Esophagus muscularis mucosa (tissue), 4 donors: ENCODE results near the gene DLX4. TPM values are rescaled to one million over a fixed set of nuclear protein-coding genes. Genes with fewer than 3 reads are reported as not detected.

Source experiments
- DNase-seq: peaks from one replicate; pipeline ENCODE4 v3.0.0-alpha.2; 2017; ENCODE audit errors: extremely low spot score
- H3K27ac ChIP-seq, 4 donors: fragments of 200-600 bp; sonication (generic); replicated peaks in 1 of 4; 1 replicate in 3 of 4; 2 replicates in 1 of 4; pipeline ENCODE4 v1.5.1; 2016 to 2019; ENCODE audit warnings: mild to moderate bottlenecking in 1 of 4
- H3K27me3 ChIP-seq, 4 donors: fragments of 200-600 bp; sonication (generic); one replicate each; pipeline versions ENCODE4 v1.5.1 to v1.6.0; 2016 to 2019
- H3K36me3 ChIP-seq, 4 donors: fragments of 200-600 bp; sonication (generic); one replicate each; pipeline ENCODE4 v1.5.1; 2016 to 2019
- H3K4me1 ChIP-seq, 4 donors: fragments of 200-600 bp; sonication (generic); one replicate each; pipeline ENCODE4 v1.5.1; 2016 to 2019
- H3K4me3 ChIP-seq, 4 donors: fragments of 200-600 bp; sonication (generic); 1 replicate in 2 of 4; 2 replicates in 2 of 4; pipeline ENCODE4 v1.5.1; 2016 to 2019; ENCODE audit warnings: mild to moderate bottlenecking in 4 of 4, moderate library complexity in 1 of 4
- H3K9me3 ChIP-seq, 4 donors: fragments of 200-600 bp; sonication (generic); 1 replicate in 3 of 4; 2 replicates in 1 of 4; pipeline ENCODE4 v1.5.1; 2016 to 2019
- EP300 ChIP-seq: sonication (generic); formaldehyde crosslinking; IDR thresholded peaks from one replicate; pipeline ENCODE4 v1.6.1; 2017; ENCODE audit warnings: antibody characterized with exemption
- POLR2A ChIP-seq: fragments of 450-650 bp; IDR thresholded peaks from one replicate; pipeline ENCODE4 v1.6.1; 2017; ENCODE audit warnings: antibody characterized with exemption, moderate library complexity, mild to moderate bottlenecking, low read depth
- POLR2AphosphoS5 ChIP-seq, 2 donors: sonication (generic); formaldehyde crosslinking; IDR thresholded peaks; one replicate each; pipeline ENCODE4 v1.6.1; 2017; ENCODE audit warnings: antibody characterized with exemption in 2 of 2
- WGBS: methylation state at CpG from one replicate; pipeline ENCODE4 v1.1.5; 2018; 5-methylcytosine and 5-hydroxymethylcytosine counted together
- intact Hi-C: fragments of 100-400 bp; cut with DNase I; formaldehyde crosslinking; loops from one replicate; pipeline ENCODE4 v1.15.1; 2023
- total RNA-seq, 4 donors: library from RNA; depleted of rRNA; stranded (reverse); fragments of >200 nt; gene quantifications; one replicate each; pipeline versions ENCODE4 v1.1.0 to v1.2.1, GENCODE V29; 2016
- TF ChIP-seq, protein P1 (sequence below), 3 experiments: fragments of 200-600 bp in 2 of 3; fragments of 450-650 bp in 1 of 3; sonication (generic) in 2 of 3; IDR thresholded peaks; one replicate each; pipeline ENCODE4 v1.5.1; 2017 to 2019; ENCODE audit warnings: antibody characterized with exemption in 3 of 3, mild to moderate bottlenecking in 2 of 3, moderate library complexity in 1 of 3

The DLX4 gene
- total RNA-seq, 4 donors from 2014 or later, result not detected

DNA sequence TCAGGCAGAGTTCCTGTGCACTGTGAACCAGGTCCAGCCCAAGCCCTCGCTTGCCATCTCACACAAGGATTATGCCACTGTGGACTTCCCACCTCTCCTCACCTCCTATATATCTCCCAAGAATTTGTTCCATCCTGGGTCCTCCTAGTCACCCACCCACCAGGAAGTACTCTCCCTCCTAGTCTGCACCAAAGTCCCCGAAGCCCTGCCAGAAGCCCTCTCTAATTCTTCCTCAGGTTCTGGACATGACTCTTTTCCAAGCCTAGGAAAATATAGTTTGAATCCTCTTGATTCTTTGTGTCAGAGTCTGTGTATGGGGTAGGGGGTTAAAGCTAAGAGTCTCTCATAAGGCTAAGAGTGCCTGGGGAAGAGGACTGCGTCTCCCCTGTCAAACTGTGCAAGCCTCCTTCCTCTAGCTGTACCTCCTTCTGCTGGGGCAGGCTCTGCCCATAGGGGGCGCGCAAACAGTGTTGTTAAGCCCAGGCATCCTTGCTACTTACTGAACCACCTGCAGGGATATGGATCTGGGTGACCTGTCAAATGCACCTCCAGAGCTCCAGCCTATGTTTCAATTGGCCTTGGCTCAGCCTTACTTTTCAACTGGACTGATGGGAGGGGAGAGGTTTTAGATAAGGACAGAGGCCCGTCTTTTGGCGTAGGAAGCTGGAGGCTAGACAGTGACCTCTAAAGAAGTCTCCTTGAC lies 16.6 kb upstream of the DLX4 start:
- peaks cover 0 to 71% (median 2%) of the 10 kb centered on the region in 4 donors for H3K27me3 ChIP-seq
- DNase-seq, result peak; percentile 94
- no peak overlapping the region for H3K4me3 ChIP-seq
- no peaks in the 10 kb centered on the region for H3K9me3 ChIP-seq
- no peaks in the 10 kb centered on the region for H3K36me3 ChIP-seq
- H3K4me1 ChIP-seq, result no peaks in the 10 kb centered on the region
- intact Hi-C loops, result loop anchor here (2.0 kb wide), 1 partner anchor 44 kb away; no protein-coding TSS in a partner anchor
- 47% methylated on average over 7 of the region's 7 CpGs for WGBS
- TF ChIP-seq, protein P1, sequence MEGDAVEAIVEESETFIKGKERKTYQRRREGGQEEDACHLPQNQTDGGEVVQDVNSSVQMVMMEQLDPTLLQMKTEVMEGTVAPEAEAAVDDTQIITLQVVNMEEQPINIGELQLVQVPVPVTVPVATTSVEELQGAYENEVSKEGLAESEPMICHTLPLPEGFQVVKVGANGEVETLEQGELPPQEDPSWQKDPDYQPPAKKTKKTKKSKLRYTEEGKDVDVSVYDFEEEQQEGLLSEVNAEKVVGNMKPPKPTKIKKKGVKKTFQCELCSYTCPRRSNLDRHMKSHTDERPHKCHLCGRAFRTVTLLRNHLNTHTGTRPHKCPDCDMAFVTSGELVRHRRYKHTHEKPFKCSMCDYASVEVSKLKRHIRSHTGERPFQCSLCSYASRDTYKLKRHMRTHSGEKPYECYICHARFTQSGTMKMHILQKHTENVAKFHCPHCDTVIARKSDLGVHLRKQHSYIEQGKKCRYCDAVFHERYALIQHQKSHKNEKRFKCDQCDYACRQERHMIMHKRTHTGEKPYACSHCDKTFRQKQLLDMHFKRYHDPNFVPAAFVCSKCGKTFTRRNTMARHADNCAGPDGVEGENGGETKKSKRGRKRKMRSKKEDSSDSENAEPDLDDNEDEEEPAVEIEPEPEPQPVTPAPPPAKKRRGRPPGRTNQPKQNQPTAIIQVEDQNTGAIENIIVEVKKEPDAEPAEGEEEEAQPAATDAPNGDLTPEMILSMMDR (IDR thresholded peaks at IDR 0.05), result peak; percentile 58 to 78 (median 71)
- no peak for TF ChIP-seq POLR2AphosphoS5 (IDR thresholded peaks at IDR 0.05)
- H3K27ac ChIP-seq, result no peak overlapping the region

DNA sequence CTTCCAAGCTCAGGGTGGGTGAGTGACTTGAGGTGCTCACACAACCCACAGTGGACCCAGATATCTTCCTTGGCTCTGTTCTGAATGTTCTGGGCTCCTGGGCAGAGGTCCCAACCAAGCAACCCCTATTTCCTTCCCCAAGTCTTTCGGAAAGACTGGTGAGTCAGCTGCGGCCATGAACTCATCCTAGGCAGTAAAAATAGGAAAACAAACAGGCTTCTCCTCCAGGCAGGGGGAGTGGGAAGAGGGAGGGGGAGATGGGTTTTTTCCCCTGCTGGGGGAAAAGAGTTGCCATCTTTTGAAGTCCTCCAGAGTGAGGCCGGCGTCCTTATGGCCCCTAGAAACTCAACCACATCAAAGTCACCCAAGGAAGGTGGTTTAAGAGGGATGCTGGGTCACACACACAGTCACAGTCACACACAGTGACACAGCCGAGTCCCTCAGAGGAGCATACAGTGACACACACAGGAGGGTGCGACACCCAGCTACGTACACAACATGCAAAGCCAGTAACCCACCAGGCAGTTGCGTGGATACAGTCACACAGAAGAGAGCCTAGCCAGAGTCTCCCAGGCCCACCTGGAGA lies 16.0 kb upstream of the DLX4 start:
- no peak for DNase-seq
- Histone ChIP-seq H3K4me1 (no peaks in the 10 kb centered on the region), H3K27ac (no peak overlapping the region), H3K9me3 (no peaks in the 10 kb centered on the region), H3K4me3 (no peak overlapping the region), H3K36me3 (no peaks in the 10 kb centered on the region), H3K27me3 (peaks cover 0 to 71% (median 2%) of the 10 kb centered on the region in 4 donors)
- WGBS, result 78% methylated on average over 8 of the region's 8 CpGs
- intact Hi-C loops, result loop anchor here (2.0 kb wide), 1 partner anchor 44 kb away; no protein-coding TSS in a partner anchor
- TF ChIP-seq POLR2A (no peak), POLR2AphosphoS5 (IDR thresholded peaks at IDR 0.05) (no peak), EP300 (no peak)
- TF ChIP-seq, protein P1 (IDR thresholded peaks at IDR 0.05), result no peak

DNA sequence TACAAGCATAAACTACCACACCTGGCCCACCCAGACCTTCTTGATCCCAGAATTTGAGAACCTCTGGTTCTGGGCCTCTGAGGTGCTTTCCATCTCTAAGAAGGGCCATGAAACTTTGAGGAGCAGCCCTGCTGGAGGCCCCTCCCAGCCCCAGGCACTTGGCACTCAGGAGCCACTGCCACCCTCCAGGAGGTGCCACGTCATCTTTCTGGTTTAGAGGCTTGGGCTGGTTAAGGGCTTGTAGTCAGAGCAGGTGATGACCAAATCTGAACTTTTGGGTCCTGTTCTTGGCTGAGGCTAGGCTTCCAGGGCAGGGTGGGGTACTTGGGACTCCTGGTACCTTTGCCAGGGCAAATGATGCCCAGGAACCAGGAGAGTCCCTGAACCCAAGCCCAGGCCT lies 13.8 kb upstream of the DLX4 start:
- H3K27ac ChIP-seq, result no peak overlapping the region
- peaks cover 0 to 63% (median 2%) of the 10 kb centered on the region in 4 donors for H3K27me3 ChIP-seq
- no peak overlapping the region for H3K4me3 ChIP-seq
- DNase-seq, result no peak
- WGBS, result 100% methylated on average over 1 of the region's 1 CpG
- intact Hi-C loops, result loop anchor here (5.0 kb wide), 1 partner anchor 93 kb away; no protein-coding TSS in a partner anchor
- no peaks in the 10 kb centered on the region for H3K36me3 ChIP-seq
- H3K4me1 ChIP-seq, result no peaks in the 10 kb centered on the region
- H3K9me3 ChIP-seq, result no peaks in the 10 kb centered on the region
- TF ChIP-seq, protein P1 (IDR thresholded peaks at IDR 0.05), result no peak
- no peak for TF ChIP-seq EP300
- no peak for TF ChIP-seq POLR2AphosphoS5 (IDR thresholded peaks at IDR 0.05)
- TF ChIP-seq POLR2A, result no peak

DNA sequence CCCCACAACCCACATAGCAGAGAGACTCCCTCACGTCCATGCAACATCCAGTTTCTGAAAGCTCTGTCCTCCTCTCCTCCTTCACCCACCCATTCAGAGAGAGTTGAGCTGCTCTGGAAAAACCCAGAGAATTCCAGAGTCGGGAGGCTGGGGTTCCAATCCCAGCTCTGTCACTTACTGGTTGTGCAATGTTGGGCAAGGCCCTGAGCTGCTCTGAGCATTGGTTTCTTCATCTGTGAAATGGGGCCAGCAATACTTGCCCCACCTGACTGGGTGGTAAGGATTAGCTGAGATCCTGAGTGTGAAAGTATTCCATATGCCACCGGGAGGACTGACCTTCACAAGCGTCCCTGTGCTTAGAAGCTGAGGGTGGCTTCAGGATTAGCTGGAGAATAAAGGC lies 12.2 kb upstream of the DLX4 start:
- Histone ChIP-seq H3K4me3 (no peak overlapping the region), H3K27me3 (peaks cover 0 to 60% (median 0%) of the 10 kb centered on the region in 4 donors), H3K36me3 (no peaks in the 10 kb centered on the region), H3K27ac (no peak overlapping the region), H3K4me1 (no peaks in the 10 kb centered on the region), H3K9me3 (no peaks in the 10 kb centered on the region)
- intact Hi-C loops, result loop anchor here (5.0 kb wide), 1 partner anchor 94 kb away; no protein-coding TSS in a partner anchor
- DNase-seq, result no peak
- TF ChIP-seq EP300 (no peak), POLR2A (no peak), POLR2AphosphoS5 (IDR thresholded peaks at IDR 0.05) (no peak)
- TF ChIP-seq, protein P1 (IDR thresholded peaks at IDR 0.05), result no peak
- 73% methylated on average over 4 of the region's 4 CpGs for WGBS
